CD8-positive, alpha-beta memory T cell (primary cell): ENCODE results near the gene NAV2. TPM values are rescaled to one million over a fixed set of nuclear protein-coding genes. Genes with fewer than 3 reads are reported as not detected.

Source experiments
- CTCF ChIA-PET: fragments of 350-600 bp; sonication (Branson Sonifier 250); formaldehyde crosslinking; loops from one replicate; lab custom pipeline; 2021; ENCODE audit warnings: antibody characterized with exemption; lab: Charles Lee
- POLR2A ChIA-PET: fragments of 350-600 bp; sonication (Branson Sonifier 250); formaldehyde crosslinking; loops from one replicate; lab custom pipeline; 2021; ENCODE audit warnings: antibody characterized with exemption; lab: Charles Lee
- DNase-seq, 5 donors: peaks; one replicate each; pipeline versions ENCODE4 v3.0.0 to v3.0.0-alpha.2; 2020 to 2022; ENCODE audit warnings: mixed read lengths in 1 of 5
- H3K27ac ChIP-seq: one replicate; pipeline ENCODE4 v1.7.0; 2013; ENCODE audit warnings: low read depth, mild to moderate bottlenecking, low read length, moderate library complexity
- H3K27me3 ChIP-seq: 2 replicates; pipeline ENCODE4 v1.7.0; 2013; ENCODE audit warnings: low read length, mild to moderate bottlenecking; ENCODE audit not compliant: insufficient read depth, poor library complexity, severe bottlenecking
- H3K36me3 ChIP-seq: 2 replicates; pipeline ENCODE4 v1.7.0; 2013; ENCODE audit warnings: mild to moderate bottlenecking, low read length, moderate library complexity; ENCODE audit not compliant: insufficient read depth
- H3K4me1 ChIP-seq: 2 replicates; pipeline ENCODE4 v1.7.0; 2013; ENCODE audit warnings: mild to moderate bottlenecking, low read length, moderate library complexity; ENCODE audit not compliant: insufficient read depth
- H3K4me3 ChIP-seq: 2 replicates; pipeline ENCODE4 v1.7.0; 2013; ENCODE audit warnings: mild to moderate bottlenecking, low read length
- H3K9me3 ChIP-seq: 2 replicates; pipeline ENCODE4 v1.7.0; 2013; ENCODE audit warnings: mild to moderate bottlenecking, low read length
- H3K27ac Mint-ChIP-seq, 8 donors: one replicate each; pipeline ENCODE4 v1.8.0; 2020 to 2021; ENCODE audit warnings: mixed read lengths in 8 of 8, mild to moderate bottlenecking in 6 of 8, inconsistent platforms in 3 of 8, moderate library complexity in 3 of 8
- H3K27me3 Mint-ChIP-seq, 2 donors: one replicate each; pipeline ENCODE4 v1.8.0; 2020 to 2021; ENCODE audit warnings: mixed read lengths in 2 of 2, mild to moderate bottlenecking in 1 of 2, moderate library complexity in 1 of 2
- H3K36me3 Mint-ChIP-seq, 3 donors: one replicate each; pipeline ENCODE4 v1.8.0; 2020 to 2021; ENCODE audit warnings: mixed read lengths in 3 of 3, inconsistent platforms in 1 of 3, mild to moderate bottlenecking in 1 of 3
- H3K4me1 Mint-ChIP-seq, 3 donors: one replicate each; pipeline ENCODE4 v1.8.0; 2020 to 2021; ENCODE audit warnings: mixed read lengths in 3 of 3, inconsistent platforms in 1 of 3, mild to moderate bottlenecking in 1 of 3
- H3K4me3 Mint-ChIP-seq, 7 donors: one replicate each; pipeline ENCODE4 v1.8.0; 2020 to 2021; ENCODE audit warnings: mixed read lengths in 7 of 7, mild to moderate bottlenecking in 6 of 7, moderate library complexity in 4 of 7, inconsistent platforms in 2 of 7
- H3K9me3 Mint-ChIP-seq, 5 donors: one replicate each; pipeline ENCODE4 v1.8.0; 2020 to 2022; ENCODE audit warnings: mixed read lengths in 5 of 5, mild to moderate bottlenecking in 3 of 5, moderate library complexity in 2 of 5, inconsistent platforms in 1 of 5
- polyA plus RNA-seq: library from polyadenylated mRNA; unstranded; fragments of 300-500 nt; fragmentation: Illumina TruSeq; gene quantifications from one replicate; pipeline ENCODE4 v1.2.3, GENCODE V29; 2021
- total RNA-seq, 2 experiments: library from RNA; stranded (reverse); gene quantifications; one replicate each; pipeline ENCODE4 v1.2.3, GENCODE V29; 2021

NAV2 gene
- total and polyA plus RNA-seq, 3 experiments from 2014 or later = 0.42 to 1.2 (median 1.1) TPM

GRCh38 chr11:20007386-20007785, 294.7 kb downstream of the NAV2 start:
- Histone ChIP-seq H3K36me3 (no peaks in the 10 kb centered on the region), H3K27ac (no peak overlapping the region), H3K27me3 (no peaks in the 10 kb centered on the region), H3K4me3 (no peak overlapping the region), H3K4me1 (no peaks in the 10 kb centered on the region), H3K9me3 (no peaks in the 10 kb centered on the region)
- H3K27ac Mint-ChIP-seq = no peak overlapping the region
- no peaks in the 10 kb centered on the region for H3K9me3 Mint-ChIP-seq
- no peaks in the 10 kb centered on the region for H3K4me1 Mint-ChIP-seq
- DNase-seq = no peak
- CTCF ChIA-PET = no interaction called here
- POLR2A ChIA-PET = no interaction called here
- H3K27me3 Mint-ChIP-seq = peaks cover 0 to 7% of the 10 kb centered on the region in 2 donors
- H3K36me3 Mint-ChIP-seq = no peaks in the 10 kb centered on the region
- no peak overlapping the region for H3K4me3 Mint-ChIP-seq

- ChIA-PET CTCF (no interaction called here), POLR2A (no interaction called here)
Observed at GRCh38 chr11:20008190-20008870, 295.7 kb downstream of the NAV2 start.

GRCh38 chr11:20008871-20009644, 296.4 kb downstream of the NAV2 start:
- no peaks in the 10 kb centered on the region for H3K9me3 ChIP-seq
- H3K27ac ChIP-seq = no peak overlapping the region
- no peak overlapping the region for H3K4me3 ChIP-seq
- H3K27ac Mint-ChIP-seq = no peak overlapping the region
- ChIA-PET CTCF (no interaction called here), POLR2A (no interaction called here)
- DNase-seq = no peak
- no peaks in the 10 kb centered on the region for H3K4me1 Mint-ChIP-seq
- peaks cover 7 to 13% of the 10 kb centered on the region in 2 donors for H3K27me3 Mint-ChIP-seq
- no peaks in the 10 kb centered on the region for H3K27me3 ChIP-seq
- H3K4me3 Mint-ChIP-seq = no peak overlapping the region
- H3K36me3 Mint-ChIP-seq = no peaks in the 10 kb centered on the region
- H3K36me3 ChIP-seq = no peaks in the 10 kb centered on the region
- no peaks in the 10 kb centered on the region for H3K9me3 Mint-ChIP-seq
- H3K4me1 ChIP-seq = no peaks in the 10 kb centered on the region

More at GRCh38 chr11:20008190-20008870, 295.7 kb downstream of the NAV2 start:
- Histone ChIP-seq H3K9me3 (no peaks in the 10 kb centered on the region), H3K36me3 (no peaks in the 10 kb centered on the region), H3K27ac (no peak overlapping the region), H3K4me1 (no peaks in the 10 kb centered on the region), H3K27me3 (no peaks in the 10 kb centered on the region), H3K4me3 (no peak overlapping the region)
- Mint-ChIP-seq H3K36me3 (no peaks in the 10 kb centered on the region), H3K27ac (no peak overlapping the region), H3K4me3 (no peak overlapping the region), H3K4me1 (no peaks in the 10 kb centered on the region), H3K9me3 (no peaks in the 10 kb centered on the region), H3K27me3 (peaks cover 6% of the 10 kb centered on the region in 2 donors)
- DNase-seq = no peak

- no peaks in the 10 kb centered on the region for H3K36me3 Mint-ChIP-seq
- H3K4me3 ChIP-seq = no peak overlapping the region
- no peaks in the 10 kb centered on the region for H3K9me3 Mint-ChIP-seq
- no peak overlapping the region for H3K27ac Mint-ChIP-seq
- no peak for DNase-seq
- no peaks in the 10 kb centered on the region for H3K36me3 ChIP-seq
- no peaks in the 10 kb centered on the region for H3K27me3 ChIP-seq
- H3K9me3 ChIP-seq = no peaks in the 10 kb centered on the region
- H3K27me3 Mint-ChIP-seq = peaks cover 8 to 19% of the 10 kb centered on the region in 2 donors
- no peaks in the 10 kb centered on the region for H3K4me1 Mint-ChIP-seq
- no peak overlapping the region for H3K27ac ChIP-seq
- CTCF ChIA-PET = no interaction called here
- no peaks in the 10 kb centered on the region for H3K4me1 ChIP-seq
- POLR2A ChIA-PET = no interaction called here
- H3K4me3 Mint-ChIP-seq = no peak overlapping the region
Observed at GRCh38 chr11:20010156-20010850, 297.7 kb downstream of the NAV2 start.

- Histone ChIP-seq H3K9me3 (no peaks in the 10 kb centered on the region), H3K27me3 (no peaks in the 10 kb centered on the region), H3K27ac (no peak overlapping the region), H3K4me1 (no peaks in the 10 kb centered on the region), H3K36me3 (no peaks in the 10 kb centered on the region), H3K4me3 (no peak overlapping the region)
- H3K9me3 Mint-ChIP-seq = no peaks in the 10 kb centered on the region
- peaks cover 8 to 23% of the 10 kb centered on the region in 2 donors for H3K27me3 Mint-ChIP-seq
- H3K4me1 Mint-ChIP-seq = no peaks in the 10 kb centered on the region
- no peak overlapping the region for H3K4me3 Mint-ChIP-seq
- ChIA-PET CTCF (no interaction called here), POLR2A (no interaction called here)
- no peak for DNase-seq
- no peaks in the 10 kb centered on the region for H3K36me3 Mint-ChIP-seq
- H3K27ac Mint-ChIP-seq = no peak overlapping the region
Observed at GRCh38 chr11:20010851-20011225, 298.2 kb downstream of the NAV2 start.

- DNase-seq = no peak
- POLR2A ChIA-PET = no interaction called here
- H3K4me1 ChIP-seq = no peaks in the 10 kb centered on the region
Observed at GRCh38 chr11:20011307-20011951, 298.8 kb downstream of the NAV2 start.

GRCh38 chr11:20013346-20014066, 300.9 kb downstream of the NAV2 start:
- no peak for DNase-seq
- Histone ChIP-seq H3K27me3 (no peaks in the 10 kb centered on the region), H3K4me3 (no peak overlapping the region), H3K9me3 (no peaks in the 10 kb centered on the region), H3K4me1 (no peaks in the 10 kb centered on the region), H3K27ac (no peak overlapping the region), H3K36me3 (no peaks in the 10 kb centered on the region)
- Mint-ChIP-seq H3K4me1 (no peaks in the 10 kb centered on the region), H3K9me3 (no peaks in the 10 kb centered on the region), H3K27ac (no peak overlapping the region), H3K36me3 (no peaks in the 10 kb centered on the region), H3K4me3 (no peak overlapping the region), H3K27me3 (peaks cover 8 to 23% of the 10 kb centered on the region in 2 donors)
- ChIA-PET POLR2A (no interaction called here), CTCF (no interaction called here)

More at GRCh38 chr11:20011307-20011951, 298.8 kb downstream of the NAV2 start:
- Histone ChIP-seq H3K27ac (no peak overlapping the region), H3K9me3 (no peaks in the 10 kb centered on the region), H3K4me3 (no peak overlapping the region), H3K36me3 (no peaks in the 10 kb centered on the region), H3K27me3 (no peaks in the 10 kb centered on the region)
- H3K27me3 Mint-ChIP-seq = peaks cover 8 to 23% of the 10 kb centered on the region in 2 donors
- no peaks in the 10 kb centered on the region for H3K4me1 Mint-ChIP-seq
- no peaks in the 10 kb centered on the region for H3K36me3 Mint-ChIP-seq
- CTCF ChIA-PET = no interaction called here
- no peaks in the 10 kb centered on the region for H3K9me3 Mint-ChIP-seq
- no peak overlapping the region for H3K4me3 Mint-ChIP-seq
- no peak overlapping the region for H3K27ac Mint-ChIP-seq
